ENCODE results near the gene ZSCAN1.

ZSCAN1 gene

DNA sequence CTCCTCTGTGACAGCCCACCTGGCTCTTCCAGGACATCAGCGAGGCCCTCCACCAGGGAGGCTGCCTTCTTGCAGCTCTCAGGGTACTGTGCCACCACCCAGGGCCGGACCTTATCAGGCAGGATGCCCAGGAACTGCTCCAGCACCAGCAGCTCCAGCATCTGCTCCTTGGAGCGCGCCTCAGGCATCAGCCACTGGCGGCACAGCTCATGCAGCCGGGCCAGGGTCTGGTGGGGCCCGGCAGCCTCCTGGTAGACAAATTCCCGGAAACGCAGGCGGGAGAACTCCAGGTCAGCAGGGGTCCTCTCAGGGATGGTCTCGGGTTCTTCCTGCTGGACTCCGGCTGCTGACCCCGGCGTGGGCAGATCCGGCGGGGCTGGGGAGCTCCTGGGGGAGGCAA is 56.0 kb downstream of the ZSCAN1 start:
- TF ChIP-seq, protein P1, sequence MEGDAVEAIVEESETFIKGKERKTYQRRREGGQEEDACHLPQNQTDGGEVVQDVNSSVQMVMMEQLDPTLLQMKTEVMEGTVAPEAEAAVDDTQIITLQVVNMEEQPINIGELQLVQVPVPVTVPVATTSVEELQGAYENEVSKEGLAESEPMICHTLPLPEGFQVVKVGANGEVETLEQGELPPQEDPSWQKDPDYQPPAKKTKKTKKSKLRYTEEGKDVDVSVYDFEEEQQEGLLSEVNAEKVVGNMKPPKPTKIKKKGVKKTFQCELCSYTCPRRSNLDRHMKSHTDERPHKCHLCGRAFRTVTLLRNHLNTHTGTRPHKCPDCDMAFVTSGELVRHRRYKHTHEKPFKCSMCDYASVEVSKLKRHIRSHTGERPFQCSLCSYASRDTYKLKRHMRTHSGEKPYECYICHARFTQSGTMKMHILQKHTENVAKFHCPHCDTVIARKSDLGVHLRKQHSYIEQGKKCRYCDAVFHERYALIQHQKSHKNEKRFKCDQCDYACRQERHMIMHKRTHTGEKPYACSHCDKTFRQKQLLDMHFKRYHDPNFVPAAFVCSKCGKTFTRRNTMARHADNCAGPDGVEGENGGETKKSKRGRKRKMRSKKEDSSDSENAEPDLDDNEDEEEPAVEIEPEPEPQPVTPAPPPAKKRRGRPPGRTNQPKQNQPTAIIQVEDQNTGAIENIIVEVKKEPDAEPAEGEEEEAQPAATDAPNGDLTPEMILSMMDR (IDR thresholded peaks at IDR 0.05): no peak
- intact Hi-C loops (cut with DNase I; ENCODE audit: low total_unique reads): no loop called here
- Histone ChIP-seq H3K27ac (no peak overlapping the region), H3K9me3 (peaks cover 0 to 76% (median 60%) of the 10 kb centered on the region in 3 donors), H3K36me3 (peaks cover 45 to 83% (median 54%) of the 10 kb centered on the region in 3 donors), H3K4me3 (no peak overlapping the region), H3K4me1 (no peaks in the 10 kb centered on the region), H3K27me3 (no peaks in the 10 kb centered on the region)
- DNase-seq: no peak

DNA sequence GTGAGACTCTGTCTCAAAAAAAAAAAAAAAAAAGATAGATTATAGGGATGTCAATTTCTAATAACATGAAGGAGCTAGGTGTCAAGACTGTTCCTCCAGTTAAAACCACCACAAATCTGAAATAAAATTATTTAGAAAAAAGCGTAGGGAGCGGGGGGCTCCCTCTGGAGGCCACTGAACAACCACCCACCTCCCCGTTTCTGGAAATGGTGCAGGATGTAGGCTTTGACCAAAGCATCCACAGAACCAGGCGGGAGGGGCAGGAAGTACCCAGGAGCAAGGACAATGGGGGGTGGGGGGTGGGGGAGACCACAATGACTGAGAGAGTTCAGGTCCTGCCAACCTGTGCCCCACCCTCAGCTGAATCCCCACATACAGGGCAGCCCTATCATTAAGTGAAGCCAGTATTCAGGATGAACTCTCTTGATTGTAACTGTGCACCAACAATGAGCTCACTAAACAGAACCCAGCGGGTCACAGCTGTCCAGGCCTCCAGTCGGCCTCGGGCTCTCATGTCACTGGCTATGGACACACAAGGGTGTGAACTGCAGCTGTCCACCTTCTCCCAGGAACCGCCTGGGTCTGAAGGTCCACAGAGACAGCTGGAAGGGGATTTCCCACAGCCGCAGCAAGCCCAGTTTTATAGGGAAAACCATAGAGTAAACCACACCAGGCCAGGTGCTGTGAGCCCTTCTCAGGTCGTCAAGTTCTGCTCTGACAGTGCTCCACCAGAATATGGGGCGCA is 57.6 kb downstream of the ZSCAN1 start:
- H3K36me3 ChIP-seq: peaks cover 30 to 83% (median 52%) of the 10 kb centered on the region in 3 donors
- H3K27me3 ChIP-seq: no peaks in the 10 kb centered on the region
- H3K4me3 ChIP-seq: no peak overlapping the region
- peaks cover 0 to 76% (median 52%) of the 10 kb centered on the region in 3 donors for H3K9me3 ChIP-seq
- DNase-seq: no peak
- intact Hi-C loops (cut with DNase I; ENCODE audit: low total_unique reads): no loop called here
- TF ChIP-seq, protein P1 (IDR thresholded peaks at IDR 0.05): no peak
- H3K27ac ChIP-seq: no peak overlapping the region
- H3K4me1 ChIP-seq: peaks cover 0 to 12% (median 3%) of the 10 kb centered on the region in 4 donors

DNA sequence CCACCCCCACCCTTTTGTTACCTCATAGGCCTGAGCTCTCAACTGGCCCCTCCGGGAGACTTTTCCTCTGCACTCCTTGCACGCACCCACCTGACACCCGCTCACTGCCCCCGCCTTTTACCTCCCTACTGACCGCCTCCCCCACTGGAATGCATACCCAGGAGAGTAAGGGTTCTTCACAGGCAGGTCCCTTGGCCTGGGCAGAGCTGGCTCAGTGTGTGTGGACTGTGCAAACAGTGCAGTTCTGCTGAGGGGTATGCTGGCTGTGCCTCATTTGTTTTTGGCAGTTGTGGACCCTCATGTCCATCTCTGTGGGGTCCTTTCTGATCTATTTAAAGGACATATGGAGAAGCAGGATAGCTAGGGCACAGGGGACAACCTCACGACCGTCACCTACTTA is 59.2 kb downstream of the ZSCAN1 start:
- Histone ChIP-seq H3K27me3 (no peaks in the 10 kb centered on the region), H3K4me3 (no peak overlapping the region), H3K27ac (no peak overlapping the region), H3K36me3 (peaks cover 15 to 68% (median 38%) of the 10 kb centered on the region in 3 donors), H3K4me1 (peaks cover 0 to 24% (median 14%) of the 10 kb centered on the region in 4 donors), H3K9me3 (peaks cover 0 to 64% (median 36%) of the 10 kb centered on the region in 3 donors)
- TF ChIP-seq, protein P1 (IDR thresholded peaks at IDR 0.05): no peak
- intact Hi-C loops (cut with DNase I; ENCODE audit: low total_unique reads): no loop called here
- no peak for DNase-seq

DNA sequence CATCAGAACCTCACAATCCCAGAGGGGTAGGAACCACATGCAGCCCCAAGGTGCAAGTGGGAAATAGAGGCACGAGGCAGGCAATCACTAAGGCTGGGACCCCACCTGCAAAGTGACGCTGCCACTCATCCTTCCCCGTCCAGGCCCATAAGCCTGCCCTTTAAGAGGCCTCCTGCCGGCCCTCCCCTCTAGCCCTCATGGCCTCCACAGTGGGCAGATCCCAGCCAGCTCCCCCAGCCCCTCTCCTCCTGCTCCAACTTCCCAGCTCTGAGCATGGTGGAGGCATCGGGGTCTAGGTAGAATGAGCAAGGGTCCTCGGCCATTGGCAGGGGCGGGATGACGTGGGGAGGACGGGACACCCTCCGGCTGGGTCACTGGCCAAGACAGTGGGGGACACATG is 61.5 kb downstream of the ZSCAN1 start:
- Histone ChIP-seq H3K4me1 (peaks cover 0 to 24% (median 16%) of the 10 kb centered on the region in 4 donors), H3K27me3 (no peaks in the 10 kb centered on the region), H3K9me3 (peaks cover 0 to 47% (median 25%) of the 10 kb centered on the region in 3 donors), H3K36me3 (peaks cover 0 to 49% (median 30%) of the 10 kb centered on the region in 3 donors), H3K27ac (no peak overlapping the region), H3K4me3 (no peak overlapping the region)
- TF ChIP-seq, protein P1 (IDR thresholded peaks at IDR 0.05): no peak
- no peak for DNase-seq
- intact Hi-C loops (cut with DNase I; ENCODE audit: low total_unique reads): loop anchor here (5.0 kb wide), 2 partner anchors 33 to 93 kb away; partner anchors contain the start of gene ZNF606

DNA sequence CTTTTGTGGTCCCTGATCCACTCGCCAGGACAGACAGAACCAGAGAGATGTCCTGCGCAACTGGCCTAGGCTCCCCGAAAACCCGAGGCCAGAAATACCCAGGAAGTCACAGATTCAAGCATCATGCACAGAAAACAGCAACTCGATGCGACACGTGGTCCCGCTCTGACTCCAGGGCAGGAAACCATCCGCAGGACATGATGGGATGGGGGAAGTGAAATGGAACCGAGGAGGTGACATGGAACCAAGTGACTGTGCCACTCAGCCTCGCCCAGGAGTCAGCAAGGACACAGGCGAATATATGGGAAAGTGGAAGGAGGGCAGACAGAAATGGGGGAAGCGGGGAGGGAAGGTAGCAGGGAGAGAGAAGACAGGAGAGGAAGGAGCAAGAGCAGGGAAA is 63.1 kb downstream of the ZSCAN1 start:
- Histone ChIP-seq H3K4me1 (peaks cover 0 to 24% (median 16%) of the 10 kb centered on the region in 4 donors), H3K9me3 (peaks cover 0 to 36% (median 11%) of the 10 kb centered on the region in 3 donors), H3K36me3 (peaks cover 0 to 38% (median 25%) of the 10 kb centered on the region in 3 donors), H3K4me3 (peak overlapping the region; percentile 92 to 98), H3K27me3 (no peaks in the 10 kb centered on the region), H3K27ac (peak overlapping the region in 1 of 2 donors; percentile 99)
- intact Hi-C loops (cut with DNase I; ENCODE audit: low total_unique reads): loop anchor here (5.0 kb wide), 2 partner anchors 35 to 95 kb away; partner anchors contain the start of gene ZNF606
- DNase-seq: no peak
- TF ChIP-seq, protein P1 (IDR thresholded peaks at IDR 0.05): no peak

All from tibial artery (tissue), 4 donors.